ENCODE results near the gene RTKN.

Gene RTKN

GRCh38 chr2:74458938-74459363 lies 17.2 kb upstream of the RTKN start:
- DNase-seq (ENCODE audit: low read depth) = no peak
- TF ChIP-seq, protein P1, sequence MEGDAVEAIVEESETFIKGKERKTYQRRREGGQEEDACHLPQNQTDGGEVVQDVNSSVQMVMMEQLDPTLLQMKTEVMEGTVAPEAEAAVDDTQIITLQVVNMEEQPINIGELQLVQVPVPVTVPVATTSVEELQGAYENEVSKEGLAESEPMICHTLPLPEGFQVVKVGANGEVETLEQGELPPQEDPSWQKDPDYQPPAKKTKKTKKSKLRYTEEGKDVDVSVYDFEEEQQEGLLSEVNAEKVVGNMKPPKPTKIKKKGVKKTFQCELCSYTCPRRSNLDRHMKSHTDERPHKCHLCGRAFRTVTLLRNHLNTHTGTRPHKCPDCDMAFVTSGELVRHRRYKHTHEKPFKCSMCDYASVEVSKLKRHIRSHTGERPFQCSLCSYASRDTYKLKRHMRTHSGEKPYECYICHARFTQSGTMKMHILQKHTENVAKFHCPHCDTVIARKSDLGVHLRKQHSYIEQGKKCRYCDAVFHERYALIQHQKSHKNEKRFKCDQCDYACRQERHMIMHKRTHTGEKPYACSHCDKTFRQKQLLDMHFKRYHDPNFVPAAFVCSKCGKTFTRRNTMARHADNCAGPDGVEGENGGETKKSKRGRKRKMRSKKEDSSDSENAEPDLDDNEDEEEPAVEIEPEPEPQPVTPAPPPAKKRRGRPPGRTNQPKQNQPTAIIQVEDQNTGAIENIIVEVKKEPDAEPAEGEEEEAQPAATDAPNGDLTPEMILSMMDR (IDR thresholded peaks at IDR 0.05; ENCODE audit: low read depth, low read length, missing control alignments) = no peak
- peak overlapping the region; percentile 90 for H3K4me3 ChIP-seq (ENCODE audit: low read depth, low read length)

GRCh38 chr2:74458132-74458937 lies 16.6 kb upstream of the RTKN start, which contains the start of gene WBP1:
Gene WBP1 (plus strand): TSS chr2:74458438. CDS start chr2:74458603, 165 bp downstream.
- H3K4me3 ChIP-seq (ENCODE audit: low read depth, low read length) = peak within 1 kb of the TSS; percentile 90
- TF ChIP-seq, protein P1 (IDR thresholded peaks at IDR 0.05; ENCODE audit: low read depth, low read length, missing control alignments) = no peak
- peak; percentile 100 for DNase-seq (ENCODE audit: low read depth)

DNA sequence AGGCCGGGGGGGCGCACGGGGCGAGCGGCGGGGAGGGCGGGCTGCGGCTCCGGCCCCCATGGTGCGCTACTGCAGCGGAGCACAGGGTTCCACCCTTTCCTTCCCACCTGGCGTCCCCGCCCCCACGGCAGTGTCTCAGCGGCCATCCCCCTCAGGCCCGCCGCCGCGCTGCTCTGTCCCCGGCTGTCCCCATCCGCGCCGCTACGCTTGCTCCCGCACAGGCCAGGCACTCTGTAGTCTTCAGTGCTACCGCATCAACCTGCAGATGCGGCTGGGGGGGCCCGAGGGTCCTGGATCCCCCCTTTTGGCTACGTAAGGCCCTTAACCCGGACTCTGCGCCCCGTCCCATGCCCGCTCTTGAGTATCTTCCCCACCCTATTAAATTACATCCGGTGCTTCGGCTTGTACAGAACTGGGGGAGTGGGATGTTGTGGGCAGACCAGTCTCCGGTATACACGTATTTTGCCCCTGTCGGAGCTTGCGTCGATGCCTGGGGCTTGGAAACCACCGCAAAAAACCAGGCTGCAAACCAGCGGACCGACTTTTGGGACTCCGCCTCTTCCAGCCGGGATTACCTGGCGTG lies 15.9 kb upstream of the RTKN start:
- TF ChIP-seq, protein P1 (IDR thresholded peaks at IDR 0.05; ENCODE audit: low read depth, low read length, missing control alignments) = no peak
- DNase-seq (ENCODE audit: low read depth) = peak; percentile 53
- H3K4me3 ChIP-seq (ENCODE audit: low read depth, low read length) = peak overlapping the region; percentile 78

GRCh38 chr2:74457129-74457548 lies 15.4 kb upstream of the RTKN start:
- peak overlapping the region; percentile 78 for H3K4me3 ChIP-seq (ENCODE audit: low read depth, low read length)
- no peak for DNase-seq (ENCODE audit: low read depth)
- TF ChIP-seq, protein P1 (IDR thresholded peaks at IDR 0.05; ENCODE audit: low read depth, low read length, missing control alignments) = no peak

- peak within 1 kb of the TSS; percentile 77 for H3K4me3 ChIP-seq (ENCODE audit: low read depth, low read length)
- peak; percentile 98 for DNase-seq (ENCODE audit: low read depth)
- TF ChIP-seq, protein P1 (IDR thresholded peaks at IDR 0.05; ENCODE audit: low read depth, low read length, missing control alignments) = no peak
Observed at GRCh38 chr2:74454654-74455511, 13.1 kb upstream of the RTKN start, which contains the start of gene INO80B. Gene INO80B (plus strand): TSS chr2:74455087. CDS start chr2:74455117, 30 bp downstream.

- TF ChIP-seq, protein P1 (IDR thresholded peaks at IDR 0.05; ENCODE audit: low read depth, low read length, missing control alignments) = no peak
- no peak for DNase-seq (ENCODE audit: low read depth)
- H3K4me3 ChIP-seq (ENCODE audit: low read depth, low read length) = no peak overlapping the region
Observed at GRCh38 chr2:74450570-74451190, 8.9 kb upstream of the RTKN start.

Measured in GM12864 (cell line).